ENCODE data around the gene AKIP1. TPM values are rescaled to one million over a fixed set of nuclear protein-coding genes. Genes with fewer than 3 reads are reported as not detected.
"Not testable (repeated sequence)": the region's sequence is repeated elsewhere in the genome, so short reads cannot be mapped to it uniquely, and the experiment has no call there.

The AKIP1 gene
- total RNA-seq, 2 donors from 2014 or later, result 8.6 to 21.0 TPM

- Histone ChIP-seq H3K4me1 (peaks cover 16% of the 10 kb centered on the region), H3K4me3 (no peak overlapping the region), H3K27me3 (no peaks in the 10 kb centered on the region), H3K9me3 (no peaks in the 10 kb centered on the region), H3K36me3 (replicated peaks in 1 of 2; ENCODE audit: insufficient read depth in 1 of 2, low read depth in 2 of 2) (no peaks in the 10 kb centered on the region), H3K27ac (no peak overlapping the region)
- intact Hi-C loops (cut with DNase I), result no loop called here
- DNase-seq (no peak), ATAC-seq (no peak)
- 67 to 83% methylated on average over 6 of the region's 6 CpGs for WGBS, 2 donors
- no peak for TF ChIP-seq POLR2A (IDR thresholded peaks at IDR 0.05)
- no peak for TF ChIP-seq CTCF (IDR thresholded peaks at IDR 0.05)
Measured at GRCh38 chr11:8873741-8874405, 37.1 kb upstream of the AKIP1 start.

GRCh38 chr11:8878771-8879170, 32.2 kb upstream of the AKIP1 start:
- DNase-seq (no peak), ATAC-seq (no peak)
- intact Hi-C loops (cut with DNase I), result no loop called here
- Histone ChIP-seq H3K27me3 (no peaks in the 10 kb centered on the region), H3K9me3 (no peaks in the 10 kb centered on the region), H3K4me3 (no peak overlapping the region), H3K36me3 (replicated peaks in 1 of 2; ENCODE audit: insufficient read depth in 1 of 2, low read depth in 2 of 2) (no peaks in the 10 kb centered on the region), H3K27ac (no peak overlapping the region), H3K4me1 (no peaks in the 10 kb centered on the region)
- WGBS, 2 donors, result 90% methylated on average over 2 of the region's 2 CpGs
- no peak for TF ChIP-seq POLR2A (IDR thresholded peaks at IDR 0.05)
- no peak for TF ChIP-seq CTCF (IDR thresholded peaks at IDR 0.05)

- H3K4me1 ChIP-seq; ATAC-seq; H3K27ac ChIP-seq; H3K4me3 ChIP-seq; intact Hi-C loops (cut with DNase I); DNase-seq; H3K9me3 ChIP-seq; H3K27me3 ChIP-seq; H3K36me3 ChIP-seq (replicated peaks in 1 of 2; ENCODE audit: insufficient read depth in 1 of 2, low read depth in 2 of 2): not testable (repeated sequence)
- 78 to 84% methylated on average over 7 of the region's 7 CpGs for WGBS, 2 donors
Measured at GRCh38 chr11:8881585-8881984, 29.4 kb upstream of the AKIP1 start.

GRCh38 chr11:8886322-8886721, 24.7 kb upstream of the AKIP1 start:
- WGBS, 2 donors, result 44 to 46% methylated on average over 2 of the region's 2 CpGs
- H3K4me1 ChIP-seq, result no peaks in the 10 kb centered on the region
- no peak overlapping the region for H3K27ac ChIP-seq
- H3K36me3 ChIP-seq (replicated peaks in 1 of 2; ENCODE audit: insufficient read depth in 1 of 2, low read depth in 2 of 2), result no peaks in the 10 kb centered on the region
- TF ChIP-seq CTCF (IDR thresholded peaks at IDR 0.05) (no peak), POLR2A (IDR thresholded peaks at IDR 0.05) (no peak)
- no peaks in the 10 kb centered on the region for H3K9me3 ChIP-seq
- ATAC-seq (no peak), DNase-seq (no peak)
- intact Hi-C loops (cut with DNase I), result no loop called here
- no peak overlapping the region for H3K4me3 ChIP-seq
- H3K27me3 ChIP-seq, result no peaks in the 10 kb centered on the region

GRCh38 chr11:8891185-8891584, 19.8 kb upstream of the AKIP1 start:
- H3K4me3 ChIP-seq; H3K27me3 ChIP-seq; H3K36me3 ChIP-seq (replicated peaks in 1 of 2; ENCODE audit: insufficient read depth in 1 of 2, low read depth in 2 of 2); H3K9me3 ChIP-seq; ATAC-seq; DNase-seq; H3K4me1 ChIP-seq; intact Hi-C loops (cut with DNase I); H3K27ac ChIP-seq: not testable (repeated sequence)
- 95% methylated on average over 2 of the region's 2 CpGs for WGBS, 2 donors

GRCh38 chr11:8899119-8899753, 11.8 kb upstream of the AKIP1 start:
- Histone ChIP-seq H3K4me1 (no peaks in the 10 kb centered on the region), H3K27ac (no peak overlapping the region), H3K9me3 (no peaks in the 10 kb centered on the region), H3K36me3 (replicated peaks in 1 of 2; ENCODE audit: insufficient read depth in 1 of 2, low read depth in 2 of 2) (no peaks in the 10 kb centered on the region), H3K27me3 (no peaks in the 10 kb centered on the region), H3K4me3 (no peak overlapping the region)
- intact Hi-C loops (cut with DNase I), result no loop called here
- TF ChIP-seq CTCF (IDR thresholded peaks at IDR 0.05), result no peak
- no peak for TF ChIP-seq POLR2A (IDR thresholded peaks at IDR 0.05)
- DNase-seq (no peak), ATAC-seq (no peak)
